Inflammatory macrophage (primary cell): ENCODE data around the gene PLCH2.
"Not testable (repeated sequence)": the region's sequence is repeated elsewhere in the genome, so short reads cannot be mapped to it uniquely, and the experiment has no call there.

Experiments
- DNase-seq, 2 donors: peaks; one replicate each; pipeline ENCODE4 v3.0.0-alpha.2; 2020 to 2022

Gene PLCH2

DNA sequence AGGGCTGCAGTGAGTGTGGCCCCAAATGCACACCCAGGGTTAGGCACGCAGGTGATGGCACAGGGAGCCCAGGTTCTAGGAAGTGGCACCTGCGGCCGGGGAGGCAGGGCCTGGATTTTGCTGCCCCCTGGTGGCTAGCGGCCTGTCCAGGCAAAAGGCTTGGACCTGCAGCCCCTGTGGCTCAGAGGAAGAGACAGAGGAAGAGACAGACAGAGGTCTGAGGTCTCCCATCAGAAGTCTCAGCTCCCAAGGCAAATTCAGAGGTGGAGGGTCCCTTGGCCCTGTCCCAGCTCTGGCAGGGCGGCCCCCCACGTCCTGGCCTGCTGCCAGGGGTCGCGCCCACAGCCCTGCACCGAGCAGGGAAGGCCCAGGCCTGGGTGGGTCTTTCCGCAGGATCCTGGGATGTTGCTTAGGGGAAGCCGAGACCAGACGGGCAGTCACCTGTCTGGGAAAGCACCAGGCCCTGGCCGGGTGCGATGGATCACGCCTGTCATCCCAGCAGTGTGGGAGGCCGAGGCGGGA lies 72.0 kb downstream of the PLCH2 start:
- DNase-seq: peak; percentile 65 to 76

DNA sequence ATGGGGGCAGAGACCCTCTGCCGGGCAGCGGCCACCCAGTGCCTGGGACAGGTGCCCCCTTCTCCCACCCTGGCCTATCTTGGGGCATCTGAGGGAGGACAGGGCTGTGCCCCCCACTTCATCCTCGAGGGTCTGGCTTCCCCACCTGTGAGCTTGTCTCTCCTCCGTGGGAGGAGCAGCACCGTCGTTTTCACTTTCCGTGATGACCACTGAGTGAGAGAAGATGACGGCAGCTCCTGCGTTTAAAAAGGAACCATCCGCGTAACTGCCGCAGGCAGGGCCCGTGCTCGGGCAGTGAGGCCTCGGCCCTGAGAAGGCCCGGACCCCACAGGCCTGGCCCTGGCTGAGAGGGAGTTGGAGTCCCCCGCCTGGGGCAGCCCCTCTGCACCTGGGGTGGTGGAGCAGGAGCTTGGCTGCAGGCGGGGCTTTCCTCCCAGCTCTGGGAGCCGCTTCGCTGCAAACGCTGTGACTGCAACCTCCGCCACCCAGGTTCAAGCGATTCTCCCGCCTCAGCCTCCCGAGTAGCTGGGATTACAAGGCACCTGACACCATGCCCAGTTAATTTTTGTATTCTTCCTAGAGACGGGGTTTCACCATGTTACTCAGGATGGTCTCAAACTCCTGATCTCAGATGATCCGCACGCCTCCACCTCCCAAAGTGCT lies 73.4 kb downstream of the PLCH2 start:
- not testable (repeated sequence) for DNase-seq

DNA sequence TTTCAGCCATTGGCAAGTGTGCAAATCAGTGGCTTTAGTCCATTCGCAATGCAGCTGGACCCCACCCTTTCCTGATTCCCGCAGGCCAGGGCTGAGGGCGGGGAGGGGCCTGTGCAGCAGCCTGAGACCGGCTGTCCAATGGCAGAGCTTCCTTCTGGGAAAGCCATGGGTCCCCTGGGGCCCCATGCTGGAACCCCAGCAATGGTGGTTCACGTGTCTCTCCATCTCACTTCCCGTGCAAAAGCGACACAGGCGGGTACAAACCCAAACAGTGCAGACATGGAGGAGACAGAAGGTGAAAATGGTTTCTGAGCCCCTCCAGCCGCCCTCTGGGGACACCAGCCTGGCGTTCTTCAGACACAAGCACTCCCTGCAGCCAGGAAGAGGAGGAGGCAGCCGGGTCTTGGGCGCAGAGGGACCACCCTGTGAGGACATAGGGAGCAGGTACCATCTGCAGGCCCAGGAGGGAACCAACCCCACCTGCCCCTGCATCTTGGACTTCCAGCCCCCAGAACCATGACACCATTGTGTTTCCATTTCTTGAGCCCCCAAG lies 74.3 kb downstream of the PLCH2 start:
- not testable (repeated sequence) for DNase-seq

DNA sequence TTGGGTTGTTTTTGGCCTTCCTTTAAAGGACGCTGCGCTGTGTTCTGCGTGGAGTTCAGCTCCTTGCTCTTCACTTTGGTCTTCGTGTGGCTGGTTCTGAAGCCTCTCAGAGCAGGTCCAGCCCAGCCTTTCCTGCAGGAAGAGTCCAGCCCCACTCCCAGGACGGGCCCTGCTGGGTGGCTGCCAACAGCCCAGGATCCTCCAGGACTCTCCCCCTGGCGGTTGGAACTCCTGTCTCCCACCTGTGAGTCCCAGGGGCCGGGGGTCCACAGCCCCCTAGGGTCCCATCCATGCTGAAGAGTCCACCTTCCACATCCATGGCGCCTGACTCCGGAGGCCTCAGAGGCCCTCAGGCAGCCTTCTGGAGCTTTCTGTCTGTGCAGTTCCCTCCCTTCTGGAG lies 75.5 kb downstream of the PLCH2 start:
- DNase-seq: not testable (repeated sequence)

DNA sequence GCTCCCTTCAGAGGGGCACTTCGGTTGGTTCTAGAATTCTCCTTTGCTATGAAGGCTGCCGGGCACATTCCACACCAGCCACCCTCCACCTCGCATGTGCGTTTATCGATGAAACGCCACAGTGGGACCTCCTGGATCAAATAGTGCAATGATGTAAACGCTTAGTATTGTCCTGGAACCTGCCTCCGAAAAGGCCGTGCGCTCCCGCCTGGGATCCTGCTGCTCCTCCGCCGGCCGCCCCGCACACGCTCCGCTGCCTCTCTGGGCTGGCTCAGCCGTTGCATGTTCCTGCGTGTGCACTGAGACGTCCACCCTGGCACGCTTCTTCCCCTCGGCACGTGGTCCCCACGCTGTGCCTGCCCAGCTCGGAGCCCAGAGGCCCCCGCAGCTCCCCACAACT lies 76.1 kb downstream of the PLCH2 start:
- no peak for DNase-seq

DNA sequence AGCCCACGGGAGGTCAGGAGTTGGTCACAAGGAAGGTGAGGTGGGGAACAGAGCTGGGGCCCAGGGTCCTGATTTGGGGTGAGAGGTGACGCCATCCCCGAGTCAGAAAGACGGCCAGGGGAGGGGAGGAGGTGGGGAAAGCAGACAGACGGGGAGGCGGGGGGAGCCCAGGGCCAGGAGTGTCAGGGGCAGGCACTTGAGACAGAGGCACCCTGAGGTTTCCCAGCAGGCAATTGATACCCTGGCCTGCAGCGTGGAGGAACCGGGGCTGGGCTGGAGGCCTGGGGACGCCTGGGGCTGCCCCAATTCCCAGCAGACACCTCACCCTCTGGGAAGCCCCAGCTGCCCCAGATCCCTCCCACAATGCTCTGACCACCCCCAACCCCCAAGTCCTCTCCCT lies 77.0 kb downstream of the PLCH2 start:
- DNase-seq: not testable (repeated sequence)

DNA sequence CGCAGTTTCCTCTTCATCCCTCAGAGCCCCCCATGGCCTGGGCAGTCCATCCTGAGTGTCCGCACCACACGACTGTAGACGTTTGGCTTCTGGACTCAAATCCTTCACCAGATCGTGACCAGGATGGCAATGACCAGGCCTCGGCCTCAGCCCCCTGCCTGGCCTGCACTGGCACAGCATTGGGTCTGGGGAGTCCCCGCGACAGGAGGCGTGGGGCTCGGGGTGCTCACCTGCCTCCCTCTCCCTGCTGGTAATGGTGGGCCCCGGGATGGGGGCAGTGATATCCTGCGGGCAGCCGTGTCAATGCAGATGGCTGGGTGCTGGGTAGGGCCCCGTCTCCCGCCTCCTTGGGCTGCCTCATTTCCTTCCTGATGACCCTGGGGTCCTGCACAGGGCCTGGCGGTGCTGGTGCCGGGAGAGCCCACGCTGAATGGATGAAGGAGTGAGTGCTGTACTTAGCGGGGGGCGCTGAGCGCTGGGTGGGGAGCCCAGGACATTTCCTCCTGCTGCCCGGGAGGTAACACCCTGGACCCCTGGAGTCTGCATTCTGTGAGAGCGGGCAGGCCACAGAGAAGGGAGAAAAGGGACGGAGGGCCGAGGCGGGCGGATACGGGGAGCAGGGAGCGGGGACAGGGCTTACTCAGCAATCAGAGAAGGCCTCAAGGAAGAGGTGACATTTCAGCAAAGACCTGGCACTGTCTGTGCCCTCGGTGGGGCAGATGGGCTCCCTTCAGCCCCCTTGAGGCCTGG lies 78.0 kb downstream of the PLCH2 start:
- DNase-seq: no peak

DNA sequence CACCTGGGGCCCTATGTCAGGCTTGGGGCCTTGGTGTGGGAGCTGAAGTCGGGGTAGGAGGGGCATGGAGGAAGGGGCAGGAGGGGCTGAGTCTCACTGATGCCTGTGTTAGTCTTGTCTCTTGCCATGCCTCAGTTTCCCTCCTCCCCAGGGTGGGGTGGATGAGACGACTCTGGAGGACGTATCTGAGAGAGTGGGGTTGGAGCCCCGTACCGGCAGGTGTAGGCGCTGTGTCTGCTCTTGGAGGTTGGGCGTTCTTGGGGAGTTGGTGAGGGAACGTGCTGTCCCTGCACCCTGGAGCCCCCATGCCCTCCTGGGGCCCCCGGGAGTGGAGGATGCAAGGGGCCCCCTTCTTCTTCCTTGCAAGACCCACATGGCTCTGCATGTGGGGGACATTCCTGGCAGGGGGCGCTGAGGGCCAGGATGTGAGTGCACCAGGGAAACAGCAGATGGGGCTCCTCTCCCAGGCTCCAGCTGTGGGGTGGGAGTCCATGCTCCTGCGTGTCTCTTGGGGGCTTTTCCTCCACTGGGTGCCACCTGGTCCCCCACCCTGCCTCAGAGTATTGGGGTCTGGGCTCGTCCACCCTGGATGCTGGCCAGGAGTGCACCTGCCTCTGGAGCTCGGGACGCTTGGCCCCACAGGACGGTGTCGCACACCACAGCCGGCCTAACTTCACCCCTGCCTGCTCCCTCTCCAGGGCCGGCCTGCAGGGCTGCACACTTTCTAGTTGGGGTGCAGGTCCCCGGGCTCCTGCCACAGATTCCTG lies 78.7 kb downstream of the PLCH2 start:
- peak; percentile 32 to 50 for DNase-seq
